ENCODE measurements around the gene ADCY3.

Gene ADCY3

DNA sequence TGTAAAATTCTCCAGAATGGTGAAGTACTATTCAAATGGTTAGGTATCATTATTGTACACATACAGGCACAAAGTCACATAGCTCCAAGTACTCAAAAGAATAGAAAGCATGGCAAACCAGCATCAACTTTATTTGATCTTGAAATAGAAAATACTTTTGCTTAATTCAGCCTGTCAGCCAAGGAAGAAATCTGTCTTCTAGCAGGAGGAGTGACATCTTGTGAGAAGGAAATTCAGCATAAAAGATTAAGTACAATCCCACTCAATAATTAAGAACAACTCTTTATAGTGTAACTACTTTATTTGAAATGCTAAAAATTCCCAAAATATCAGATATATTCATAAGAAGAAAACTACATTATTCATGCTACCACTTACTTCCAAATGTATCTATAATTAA is 35.9 kb upstream of the ADCY3 start:
- TF ChIP-seq CTCF (IDR thresholded peaks at IDR 0.05; ENCODE audit: borderline replicate concordance, insufficient read depth, low read depth, low read length), result no peak
- no peak overlapping the region for H3K4me3 ChIP-seq (ENCODE audit: low read depth, low read length)

DNA sequence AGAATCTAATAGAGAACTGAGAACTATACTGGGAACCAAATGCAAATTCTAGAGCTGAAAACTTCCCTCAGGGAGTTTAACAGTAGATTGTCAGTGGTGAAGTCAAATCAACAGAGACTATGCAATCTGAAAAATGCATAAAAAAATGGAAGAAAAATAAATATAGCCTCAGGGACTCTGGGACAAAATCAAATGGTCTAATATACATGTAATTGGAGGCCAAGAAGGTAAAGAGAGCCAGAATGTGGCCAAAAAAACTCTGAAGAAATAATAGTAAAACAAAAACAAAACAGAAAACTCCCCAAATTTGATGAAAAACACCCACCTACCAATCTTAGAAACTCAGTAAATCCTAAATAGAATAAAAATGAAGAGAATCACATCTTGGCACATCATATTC is 35.2 kb upstream of the ADCY3 start:
- no peak for TF ChIP-seq CTCF (IDR thresholded peaks at IDR 0.05; ENCODE audit: borderline replicate concordance, insufficient read depth, low read depth, low read length)
- H3K4me3 ChIP-seq (ENCODE audit: low read depth, low read length), result no peak overlapping the region

DNA sequence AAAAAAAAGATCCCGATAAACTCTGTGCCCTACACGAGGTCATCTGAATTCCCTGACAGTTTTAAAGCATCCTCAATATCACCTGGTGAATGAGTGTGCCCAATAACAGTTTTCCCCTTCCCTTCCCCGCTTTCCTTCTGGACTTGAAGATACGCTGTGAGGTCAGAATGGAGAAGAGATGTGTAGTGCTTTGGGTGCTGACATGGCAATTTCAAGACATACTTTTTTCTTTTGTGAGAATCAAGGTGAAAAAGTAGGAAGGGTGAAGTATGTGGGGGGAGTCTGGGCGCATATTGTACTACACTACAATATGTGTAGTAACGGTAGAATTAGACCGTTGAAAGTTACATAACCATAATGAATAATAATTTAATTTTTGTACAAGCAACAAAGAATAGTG is 30.1 kb upstream of the ADCY3 start:
- no peak overlapping the region for H3K4me3 ChIP-seq (ENCODE audit: low read depth, low read length)
- no peak for TF ChIP-seq CTCF (IDR thresholded peaks at IDR 0.05; ENCODE audit: borderline replicate concordance, insufficient read depth, low read depth, low read length)

DNA sequence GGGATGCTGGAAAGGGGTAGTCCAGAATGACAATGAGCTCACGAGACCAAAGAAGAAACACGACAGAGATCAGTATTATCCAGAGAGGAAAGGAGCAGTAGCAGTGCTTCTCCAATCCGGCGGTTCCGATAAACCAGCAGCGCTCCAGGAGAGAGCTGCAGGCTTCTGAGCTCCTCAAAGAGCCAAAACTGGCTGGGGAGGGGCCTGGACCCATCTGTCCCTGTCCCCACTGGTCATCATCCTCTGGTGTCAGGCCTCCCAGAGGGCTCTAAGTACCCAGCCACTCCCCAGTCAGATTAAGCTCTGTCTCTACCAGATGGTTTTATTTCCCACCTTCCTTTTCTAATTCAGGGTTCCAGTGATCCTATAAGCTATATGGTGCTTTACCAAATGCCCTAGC is 28.5 kb upstream of the ADCY3 start:
- H3K4me3 ChIP-seq (ENCODE audit: low read depth, low read length), result no peak overlapping the region
- no peak for TF ChIP-seq CTCF (IDR thresholded peaks at IDR 0.05; ENCODE audit: borderline replicate concordance, insufficient read depth, low read depth, low read length)

DNA sequence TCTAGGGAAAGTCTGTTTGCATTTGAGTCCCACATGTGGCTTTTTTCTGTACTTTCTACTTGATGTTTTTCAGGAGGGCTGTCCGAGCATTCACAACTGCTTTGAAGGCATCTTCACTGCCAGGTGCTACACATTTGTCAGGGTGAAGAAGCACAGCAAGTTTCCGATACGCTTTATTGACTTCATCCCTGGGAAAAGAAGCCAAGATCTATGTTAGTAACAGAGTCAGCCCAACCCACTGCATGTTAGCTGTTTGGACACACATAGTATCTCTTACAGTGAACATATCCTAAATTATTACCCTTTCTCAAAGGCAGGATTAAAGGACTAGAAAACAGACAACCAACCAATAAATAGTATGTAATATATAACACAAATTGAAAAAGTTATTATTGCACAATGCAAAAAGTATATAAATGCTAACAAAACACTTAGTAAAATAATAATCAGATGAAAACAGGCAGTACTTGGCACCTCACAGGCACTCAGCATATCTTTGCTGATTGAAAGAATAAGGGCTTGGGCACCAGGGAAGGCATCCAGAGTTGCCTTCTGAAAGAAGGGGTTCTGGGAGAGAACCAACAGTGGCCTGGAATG is 27.6 kb upstream of the ADCY3 start:
- no peak for TF ChIP-seq CTCF (IDR thresholded peaks at IDR 0.05; ENCODE audit: borderline replicate concordance, insufficient read depth, low read depth, low read length)
- H3K4me3 ChIP-seq (ENCODE audit: low read depth, low read length), result no peak overlapping the region

DNA sequence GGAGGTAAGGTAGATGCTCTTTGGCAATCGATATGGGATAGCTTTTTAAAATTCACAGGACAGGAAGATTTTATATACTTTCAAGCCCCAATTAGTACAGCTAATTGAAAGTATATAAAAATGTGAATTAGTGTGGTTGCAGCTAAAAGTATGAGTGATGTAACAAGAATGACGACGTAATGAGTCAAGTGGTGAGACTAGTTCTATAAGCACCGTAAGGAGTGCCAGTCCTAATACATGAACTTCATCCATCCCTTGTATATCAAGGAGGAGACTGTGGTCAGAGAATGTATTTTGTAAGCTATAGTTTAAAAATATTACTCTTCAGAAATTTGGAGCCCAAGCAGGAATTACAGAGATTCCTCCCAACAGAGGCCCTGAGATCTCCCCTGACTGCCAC is 25.9 kb upstream of the ADCY3 start:
- H3K4me3 ChIP-seq (ENCODE audit: low read depth, low read length), result no peak overlapping the region
- no peak for TF ChIP-seq CTCF (IDR thresholded peaks at IDR 0.05; ENCODE audit: borderline replicate concordance, insufficient read depth, low read depth, low read length)

- no peak for TF ChIP-seq CTCF (IDR thresholded peaks at IDR 0.05; ENCODE audit: borderline replicate concordance, insufficient read depth, low read depth, low read length)
Observed at GRCh38 chr2:24943427-24944053, 23.5 kb upstream of the ADCY3 start.

More at GRCh38 chr2:24943427-24944053, 23.5 kb upstream of the ADCY3 start:
- no peak overlapping the region for H3K4me3 ChIP-seq (ENCODE audit: low read depth, low read length)
